Activated CD4-positive, alpha-beta T cell treated with anti-CD3 and anti-CD28 coated beads, Interleukin-2, amount 50 U/mL, for 1 hour (primary cell): ENCODE measurements around the gene HIVEP3.
"Not testable (repeated sequence)": the region's sequence is repeated elsewhere in the genome, so short reads cannot be mapped to it uniquely, and the experiment has no call there.

Source experiments
- DNase-seq: peaks from one replicate; pipeline ENCODE4 v3.0.0-alpha.2; 2020

The HIVEP3 gene

DNA sequence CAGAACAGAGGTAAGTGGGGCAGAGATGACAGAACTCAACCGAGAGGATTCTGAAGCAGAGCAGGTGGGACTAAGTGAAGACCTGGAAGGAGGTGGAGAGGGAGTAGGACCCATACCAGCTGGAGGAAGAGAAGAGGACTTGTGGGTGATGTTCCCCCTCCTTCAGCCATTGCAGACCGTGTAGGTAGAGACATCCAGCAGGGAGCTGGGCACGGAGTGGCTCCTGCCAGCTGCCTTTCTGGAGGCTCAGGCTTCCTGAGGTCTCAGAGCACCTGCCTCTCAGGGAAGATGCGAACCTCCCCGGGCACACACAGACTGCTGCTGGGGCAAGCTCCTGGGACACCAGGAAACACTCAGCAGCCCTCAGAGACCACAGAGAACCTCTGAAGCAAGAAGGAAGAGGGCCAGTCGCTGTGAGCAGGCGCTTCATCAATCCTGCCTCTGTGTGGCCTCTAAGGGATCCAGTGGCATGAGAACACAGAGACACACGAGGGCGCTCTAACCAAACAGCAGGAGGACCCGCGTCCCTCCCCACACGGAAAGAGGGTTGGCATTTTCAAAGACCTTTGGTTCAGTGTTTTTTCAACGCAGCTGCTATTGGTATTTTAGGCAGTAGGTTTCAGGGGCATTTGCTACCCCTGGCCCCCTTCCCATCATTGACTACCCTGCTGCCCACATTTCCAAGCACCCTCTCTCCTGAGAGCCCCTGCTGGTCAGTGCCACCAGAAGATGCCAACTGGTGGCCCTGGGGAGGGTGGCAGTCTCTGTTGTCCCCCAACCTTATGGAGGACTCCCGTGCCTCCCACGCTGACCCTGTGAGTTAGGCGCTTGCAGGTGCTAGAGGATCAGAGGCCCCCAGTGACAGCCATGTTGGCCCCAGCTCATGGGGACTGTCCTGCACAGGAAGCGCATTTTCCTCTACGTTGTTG, 344.7 kb downstream of the HIVEP3 start:
- DNase-seq: peak; percentile 82

DNA sequence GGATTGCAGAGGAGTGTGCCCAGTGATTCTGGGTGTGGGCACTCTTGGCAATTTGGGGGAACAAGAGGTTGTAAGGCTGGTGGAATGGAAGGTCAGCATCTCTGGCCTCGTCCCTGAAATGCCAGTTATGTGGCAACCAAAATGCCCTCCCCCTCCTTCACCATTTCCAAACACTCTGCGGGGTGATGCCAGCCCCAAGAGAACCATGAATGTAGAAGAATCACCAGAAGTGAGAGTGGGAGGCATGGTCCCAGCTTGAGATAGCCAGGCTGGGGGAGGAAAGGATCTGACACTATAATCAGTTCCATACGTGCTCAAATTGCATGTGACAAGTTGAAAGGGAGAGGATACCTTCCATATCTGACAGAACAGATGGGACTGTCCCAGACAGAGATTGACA, 345.5 kb downstream of the HIVEP3 start:
- no peak for DNase-seq

DNA sequence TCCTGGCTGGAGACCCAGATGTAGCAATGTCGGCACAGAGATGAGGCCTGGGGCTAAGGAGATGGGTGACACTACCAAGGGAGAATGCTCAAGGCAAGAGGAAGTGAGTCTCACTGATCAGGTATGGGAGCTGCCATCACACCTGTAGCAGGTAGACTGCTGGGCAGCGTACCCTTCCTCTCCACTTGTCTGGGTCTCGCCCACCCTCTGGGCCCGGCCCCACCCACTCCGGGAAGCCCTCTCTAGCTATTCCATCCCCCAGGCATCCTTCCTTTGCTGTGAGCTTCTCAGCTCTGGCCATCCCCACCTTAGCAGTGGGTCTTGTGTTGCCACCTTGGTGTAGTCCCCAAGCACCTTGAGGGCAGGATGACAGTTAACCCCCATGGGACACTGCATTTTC, 346.5 kb downstream of the HIVEP3 start:
- DNase-seq: no peak

DNA sequence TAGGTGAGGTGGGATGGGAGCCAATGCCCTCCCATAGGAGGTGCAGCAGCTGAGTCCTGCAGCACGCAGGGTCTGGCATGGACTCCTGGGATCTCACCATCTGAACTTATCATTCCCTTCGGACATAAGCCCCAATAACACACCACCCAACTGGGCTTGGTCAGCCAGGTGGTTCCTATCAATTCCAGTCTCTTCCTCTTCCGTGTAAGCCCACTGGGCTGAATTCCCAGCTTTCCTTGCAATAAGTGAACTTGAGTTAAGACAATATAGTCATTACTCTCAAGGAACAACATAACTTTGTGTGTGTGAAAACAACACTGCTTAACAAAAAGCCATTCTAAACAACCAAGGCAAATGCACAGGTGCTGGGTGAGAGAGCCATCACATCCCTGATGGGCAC, 347.7 kb downstream of the HIVEP3 start:
- no peak for DNase-seq

DNA sequence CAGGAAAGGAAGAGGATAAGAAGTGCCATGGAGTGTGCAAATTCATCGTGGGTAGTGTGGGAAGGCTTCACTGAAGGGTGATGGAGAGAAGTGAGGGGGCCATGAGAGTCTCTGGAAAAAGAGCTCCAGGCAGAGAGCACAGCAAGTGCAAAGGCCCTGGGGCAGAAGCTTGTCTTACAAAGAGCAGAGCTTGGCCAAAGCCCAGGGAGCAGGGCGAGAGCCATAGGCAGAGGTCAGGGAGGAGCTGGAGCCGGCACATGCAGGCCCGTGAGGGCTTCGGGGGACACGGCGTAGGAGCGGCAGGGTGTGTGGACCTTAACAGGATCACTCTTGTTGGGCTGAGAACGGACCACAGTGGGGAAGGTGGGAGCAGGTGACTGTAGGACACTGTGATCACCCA, 350.5 kb downstream of the HIVEP3 start:
- no peak for DNase-seq

DNA sequence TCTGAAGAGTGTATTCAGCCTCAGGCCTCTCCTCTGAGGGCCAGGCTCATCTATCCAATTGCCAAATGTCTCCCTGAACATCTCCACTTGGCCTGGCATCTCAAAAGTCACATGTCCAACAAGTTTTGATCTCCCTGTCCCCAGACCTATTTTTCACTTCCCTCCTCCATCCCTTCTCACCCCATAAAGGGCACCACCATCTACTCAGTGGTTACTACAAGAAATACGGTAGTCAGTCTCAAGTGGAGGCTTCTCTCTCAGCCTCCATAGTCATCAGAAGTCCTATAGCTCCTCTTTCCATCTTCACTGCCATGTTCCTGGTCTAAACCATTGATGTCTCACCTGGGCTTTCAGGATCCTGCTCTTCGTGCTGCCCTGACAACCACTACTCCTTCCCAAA, 351.8 kb downstream of the HIVEP3 start:
- DNase-seq: no peak

DNA sequence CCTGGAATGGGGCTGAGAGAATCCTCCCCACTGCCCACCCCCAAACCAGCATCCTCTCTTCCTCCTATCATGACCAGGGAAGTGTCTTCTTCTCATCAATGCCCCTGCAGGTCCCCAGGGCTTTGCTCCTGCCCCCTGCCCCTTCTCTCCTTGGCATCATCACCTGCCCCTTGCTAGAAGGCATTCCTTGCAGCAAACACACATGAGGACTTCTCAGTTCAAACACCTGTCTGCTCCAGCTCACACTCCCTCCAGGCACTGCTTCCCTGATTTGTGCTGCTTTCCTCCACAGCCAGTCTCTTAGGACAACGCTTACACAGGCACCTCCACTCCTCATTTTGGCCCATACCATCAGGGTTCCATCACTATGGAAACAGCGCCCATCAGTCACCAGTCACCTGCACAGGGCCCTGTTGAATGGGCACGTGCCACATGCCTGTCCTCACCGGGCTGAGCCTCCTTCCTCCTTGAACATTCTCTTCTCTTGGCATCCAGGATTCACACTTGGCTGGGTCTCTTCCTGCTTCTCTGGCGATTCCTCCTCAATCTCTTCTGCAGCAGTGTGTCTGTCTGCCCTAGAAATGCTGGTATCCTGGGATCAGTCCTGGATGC, 352.3 kb downstream of the HIVEP3 start:
- no peak for DNase-seq

DNA sequence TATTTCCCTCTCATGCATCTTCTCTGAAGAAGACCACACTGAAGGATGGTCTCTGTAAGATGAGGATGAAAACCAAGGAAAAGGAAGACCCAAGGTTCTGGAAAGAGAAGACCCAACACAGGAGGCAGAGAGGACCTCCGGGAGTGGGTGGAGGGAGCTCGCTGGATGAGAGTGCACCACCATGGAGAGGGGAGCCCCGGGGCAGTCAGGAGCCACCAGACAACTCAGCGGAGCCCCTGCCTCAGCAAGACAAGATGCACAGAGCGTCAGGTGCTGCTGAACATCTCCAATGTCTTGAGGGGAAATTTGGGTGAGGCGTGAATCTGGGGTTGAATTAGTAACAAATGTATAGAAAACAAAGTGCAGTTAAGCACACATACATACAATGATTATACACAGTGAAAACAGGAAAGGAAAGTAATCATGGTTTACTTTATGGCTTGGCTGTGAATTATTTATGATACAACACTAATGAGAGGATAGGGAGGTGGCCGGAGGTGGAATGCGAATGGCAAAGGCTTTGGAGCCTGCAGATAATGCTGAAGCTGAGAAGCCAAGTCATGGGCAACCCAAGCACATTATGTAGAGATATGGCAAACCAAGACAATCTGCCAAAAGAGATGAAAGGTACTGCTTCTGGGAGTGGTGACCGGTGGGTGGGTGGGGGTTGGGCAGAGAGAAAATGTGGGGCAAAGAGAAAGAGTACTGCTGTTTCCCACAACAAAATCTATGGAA, 353.8 kb downstream of the HIVEP3 start:
- DNase-seq: no peak

DNA sequence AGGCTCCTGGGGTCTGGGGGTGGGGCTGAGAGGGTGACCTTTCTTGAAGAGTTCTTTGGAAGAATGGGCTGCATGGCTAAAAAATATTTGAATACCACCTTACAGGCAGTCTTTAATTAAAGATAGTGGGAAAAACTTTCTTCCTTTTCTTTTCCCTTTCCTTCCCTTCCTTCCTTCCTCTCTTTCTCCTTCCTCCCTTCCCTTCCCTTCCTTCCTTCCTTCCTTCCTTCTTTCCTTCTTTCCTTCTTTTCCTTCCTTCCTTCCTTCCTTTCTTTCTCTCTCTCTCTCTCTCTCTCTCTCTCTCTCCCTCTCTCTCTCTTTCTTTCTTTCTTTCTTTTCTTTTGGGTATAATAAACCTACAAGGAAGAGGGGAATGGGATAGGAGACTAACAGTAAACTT, 356.4 kb downstream of the HIVEP3 start:
- DNase-seq: no peak

DNA sequence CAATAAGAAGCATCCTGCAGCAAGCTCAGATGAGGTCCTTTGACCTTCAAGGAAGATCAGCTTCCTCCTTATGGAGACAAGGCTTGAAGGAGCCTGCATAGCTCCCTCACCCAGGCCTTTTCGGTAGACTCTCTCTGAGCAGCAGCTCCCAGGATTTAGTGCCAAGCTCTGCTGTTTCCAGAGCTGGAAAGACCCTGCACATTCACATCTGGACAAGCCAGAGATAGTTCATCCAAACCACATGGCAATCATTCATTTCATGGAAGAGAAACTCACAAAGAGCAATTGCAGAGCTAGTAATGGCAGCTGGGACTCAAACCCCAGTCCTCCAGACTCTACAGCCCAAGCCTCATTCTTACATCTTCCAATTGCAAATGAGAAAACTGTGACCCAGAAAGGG, 357.8 kb downstream of the HIVEP3 start:
- DNase-seq: no peak

DNA sequence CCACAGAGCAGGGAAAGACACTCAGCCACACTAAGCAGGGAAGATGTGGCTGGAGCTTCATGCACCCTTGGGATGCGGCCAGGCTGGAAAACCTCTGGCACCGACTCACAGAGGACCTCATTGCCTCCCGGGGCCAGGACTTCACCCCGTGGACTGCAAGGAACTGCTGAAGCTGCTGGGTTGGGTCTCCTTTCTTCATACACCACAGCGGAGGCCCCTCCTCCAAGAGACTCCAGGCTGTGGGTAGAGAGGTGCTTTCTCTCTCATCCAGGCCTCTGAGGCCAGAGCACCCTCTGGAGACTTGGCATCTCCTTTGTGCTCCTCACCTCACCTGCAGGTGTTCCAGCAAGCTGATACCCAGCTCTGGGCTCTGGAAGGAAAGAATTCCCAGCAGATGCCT, 358.2 kb downstream of the HIVEP3 start:
- DNase-seq: no peak

DNA sequence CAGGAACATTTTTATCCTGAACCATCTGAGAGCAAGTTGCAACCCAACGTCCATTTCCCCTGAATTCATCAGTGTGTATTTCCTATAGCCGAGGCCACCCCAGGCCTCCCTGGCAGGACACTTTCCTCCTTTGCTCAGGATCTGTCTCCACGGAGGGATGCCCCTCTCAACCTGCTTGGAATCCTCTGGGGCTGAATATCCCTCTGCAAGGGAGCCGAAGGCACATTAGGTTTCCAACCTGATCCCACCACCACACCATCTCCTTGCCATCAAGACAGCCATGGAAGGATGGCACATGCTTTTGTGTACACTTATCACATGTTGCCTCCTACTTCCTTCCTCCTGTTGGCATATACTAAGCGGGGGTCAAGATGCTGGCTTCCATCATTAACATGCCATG, 359.4 kb downstream of the HIVEP3 start:
- DNase-seq: no peak

DNA sequence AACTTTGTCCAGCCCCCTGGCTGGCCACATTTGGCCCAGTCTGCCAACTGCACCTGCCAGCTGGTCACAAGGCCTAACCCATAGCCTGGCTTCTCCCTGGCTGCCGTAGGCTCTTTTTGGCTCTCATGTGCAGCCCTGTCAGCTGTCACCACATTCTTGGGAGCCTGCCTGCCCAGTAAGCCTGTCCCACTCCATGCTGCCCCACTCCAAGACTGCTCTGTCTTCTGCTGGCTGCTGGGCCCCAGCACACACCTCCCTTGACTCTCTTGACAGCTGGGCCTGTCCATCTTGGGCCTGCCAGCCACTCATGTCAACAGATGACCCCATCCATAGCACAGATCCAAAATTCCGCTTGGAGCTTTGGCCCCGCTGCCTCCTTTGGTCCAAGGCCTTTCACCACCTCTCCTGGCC, 360.0 kb downstream of the HIVEP3 start:
- no peak for DNase-seq

DNA sequence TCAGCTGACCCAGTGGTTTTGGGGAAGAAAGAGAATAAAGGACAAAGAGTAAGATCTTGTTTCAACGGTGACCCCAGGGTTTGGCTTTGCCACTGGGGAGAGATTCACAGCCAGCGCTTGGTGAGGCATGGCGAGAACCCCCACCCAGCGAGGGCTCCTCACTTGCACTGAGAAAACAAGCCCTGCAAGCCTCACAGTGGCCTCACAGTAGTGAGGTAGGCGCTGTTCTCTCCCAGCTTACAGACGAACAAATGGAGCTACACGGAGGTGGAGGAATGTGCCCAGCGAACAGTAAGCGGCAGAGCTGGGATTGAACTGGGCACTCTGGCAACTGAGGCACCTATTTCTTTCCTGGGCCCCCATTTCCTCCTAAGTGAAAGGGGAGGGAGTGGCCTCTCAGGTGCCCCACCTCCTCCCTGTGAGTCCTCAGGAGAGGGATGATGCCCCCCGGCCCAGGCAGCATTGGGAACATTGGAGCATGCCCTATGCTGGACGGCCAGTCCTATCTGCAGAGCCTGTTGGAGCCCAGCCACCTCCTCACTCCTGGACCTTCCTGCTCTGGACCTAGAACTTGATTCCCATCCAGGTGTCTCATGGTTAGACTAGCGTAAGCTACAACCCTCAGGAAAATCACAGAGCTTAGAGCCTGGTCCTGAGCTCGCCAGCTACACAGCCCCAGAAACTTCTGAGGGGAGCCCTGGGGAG, 360.8 kb downstream of the HIVEP3 start:
- DNase-seq: no peak

DNA sequence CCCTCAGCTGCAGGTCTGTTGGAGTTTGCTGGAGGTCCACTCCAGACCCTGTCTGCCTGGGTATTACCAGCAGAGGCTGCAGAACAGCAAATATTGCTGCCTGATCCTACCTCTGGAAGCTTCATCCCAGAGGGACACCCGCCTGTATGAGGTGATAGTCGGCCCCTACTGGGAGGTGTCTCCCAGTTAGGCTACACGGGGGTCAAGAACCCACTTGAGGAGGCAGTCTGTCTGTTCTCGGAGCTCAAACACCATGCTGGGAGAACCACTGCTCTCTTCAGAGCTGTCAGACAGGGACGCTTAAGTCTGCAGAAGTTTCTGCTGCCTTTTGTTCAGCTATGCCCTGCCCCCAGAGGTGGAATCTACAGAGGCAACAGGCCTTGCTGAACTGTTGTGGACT, 364.0 kb downstream of the HIVEP3 start:
- DNase-seq: not testable (repeated sequence)

DNA sequence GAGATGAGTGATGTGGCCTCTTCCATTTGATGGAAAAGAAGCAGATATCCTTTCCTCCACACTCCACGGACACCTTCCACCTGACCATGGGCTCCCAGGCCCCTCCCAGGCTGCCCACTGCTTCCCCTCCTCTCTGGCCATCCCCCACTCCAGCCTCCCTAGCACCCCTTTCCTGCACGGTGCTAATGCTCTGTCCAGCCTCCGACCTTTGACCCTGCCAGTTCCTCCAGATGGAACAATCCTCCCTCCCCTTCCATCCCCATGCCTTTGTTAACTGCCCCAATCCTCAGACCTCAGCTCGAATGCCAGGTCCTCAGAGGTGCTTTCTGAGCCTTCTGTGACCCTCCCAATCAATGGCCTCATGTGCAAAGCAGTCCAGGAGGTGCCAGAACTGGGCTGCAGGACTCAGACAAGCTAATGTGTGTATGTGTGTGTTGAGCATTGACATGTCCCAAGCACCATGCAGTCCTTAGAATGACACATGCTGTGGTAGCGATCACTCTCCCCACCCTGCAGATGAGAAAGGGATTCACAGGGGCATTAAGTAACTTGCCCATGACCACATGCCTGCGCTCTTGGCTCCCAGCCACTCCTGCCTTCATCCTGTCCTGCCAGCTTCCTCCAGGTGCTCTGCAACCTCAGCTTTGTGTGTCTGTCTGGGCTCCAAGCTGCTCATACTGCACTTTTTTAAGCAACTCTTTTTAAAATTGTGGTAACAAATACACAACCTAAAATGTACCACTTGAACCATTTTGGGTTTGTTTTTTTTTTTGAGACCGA, 370.8 kb downstream of the HIVEP3 start:
- DNase-seq: no peak

DNA sequence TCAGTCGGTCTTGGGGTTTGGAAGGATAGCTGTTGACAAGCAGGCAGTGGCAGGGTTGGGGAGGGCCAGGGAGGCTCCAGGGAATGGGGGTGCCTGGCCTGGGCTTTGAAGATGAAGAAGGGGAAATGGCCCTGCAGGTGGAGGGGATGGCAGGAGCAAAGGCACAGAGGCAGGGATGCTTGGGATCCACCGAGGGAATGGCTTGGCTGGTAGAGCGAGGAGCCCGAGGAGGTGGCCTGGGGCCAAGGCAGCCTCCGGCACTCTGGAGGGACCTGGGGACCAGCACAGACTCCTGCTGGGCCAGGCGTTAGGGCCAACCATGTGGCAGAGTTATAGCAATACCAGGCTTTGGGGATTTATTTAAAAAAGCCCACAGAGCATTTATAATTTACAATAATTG, 371.4 kb downstream of the HIVEP3 start:
- no peak for DNase-seq

DNA sequence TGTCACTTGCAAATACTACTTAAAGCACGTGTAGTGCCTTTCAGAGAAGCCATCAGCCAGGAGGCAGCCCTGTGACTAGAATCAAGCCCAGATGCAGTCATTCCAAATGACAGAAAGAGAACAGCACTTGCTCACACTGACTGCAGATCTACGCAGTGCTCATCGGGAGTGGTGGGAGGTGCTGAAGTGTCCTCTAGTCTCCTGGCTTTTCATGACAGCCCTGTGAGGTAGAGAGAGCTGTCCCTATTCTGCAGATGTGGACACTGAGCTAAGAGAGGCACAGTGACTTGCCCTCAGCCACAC, 371.9 kb downstream of the HIVEP3 start:
- no peak for DNase-seq

DNA sequence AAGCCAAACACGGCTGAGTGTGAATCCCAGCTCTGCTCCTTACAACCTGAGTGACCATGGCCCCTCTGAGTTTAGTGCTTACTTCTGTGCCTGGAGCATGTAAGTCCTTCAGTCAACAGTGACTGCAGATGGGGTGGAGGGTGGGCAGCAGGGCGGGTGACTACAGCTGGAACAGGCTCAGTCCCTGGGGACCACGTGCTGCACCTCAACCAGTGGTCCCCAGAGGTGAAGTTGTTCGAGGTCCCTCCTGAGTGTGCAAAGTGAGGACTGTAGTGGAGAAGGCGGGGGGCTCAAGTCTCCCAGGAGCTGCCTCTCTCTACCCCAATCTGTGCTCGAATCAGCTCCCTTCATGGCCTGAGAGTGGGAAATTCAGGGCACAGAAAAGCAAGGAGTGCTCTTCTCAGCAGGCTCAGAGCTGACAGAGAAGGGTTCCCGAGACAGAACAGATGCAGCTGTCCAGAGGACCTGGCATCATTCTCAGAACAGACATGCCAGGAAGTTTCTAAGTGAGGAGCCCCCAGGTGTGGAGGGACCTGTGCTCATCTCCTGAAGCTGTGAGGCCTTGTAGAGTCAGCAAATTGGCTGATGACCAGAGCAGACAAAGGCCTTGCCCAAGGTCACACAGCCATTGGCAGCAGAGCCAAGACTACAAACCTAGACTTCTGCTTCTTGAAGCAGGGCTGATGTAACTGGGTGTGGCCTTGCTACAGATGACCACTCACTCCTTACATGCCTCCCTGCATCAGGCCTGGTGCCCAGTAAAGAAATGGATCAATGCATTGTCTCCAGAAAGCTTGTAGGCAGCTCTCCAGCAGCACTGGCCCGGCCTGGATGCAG, 372.5 kb downstream of the HIVEP3 start:
- no peak for DNase-seq

DNA sequence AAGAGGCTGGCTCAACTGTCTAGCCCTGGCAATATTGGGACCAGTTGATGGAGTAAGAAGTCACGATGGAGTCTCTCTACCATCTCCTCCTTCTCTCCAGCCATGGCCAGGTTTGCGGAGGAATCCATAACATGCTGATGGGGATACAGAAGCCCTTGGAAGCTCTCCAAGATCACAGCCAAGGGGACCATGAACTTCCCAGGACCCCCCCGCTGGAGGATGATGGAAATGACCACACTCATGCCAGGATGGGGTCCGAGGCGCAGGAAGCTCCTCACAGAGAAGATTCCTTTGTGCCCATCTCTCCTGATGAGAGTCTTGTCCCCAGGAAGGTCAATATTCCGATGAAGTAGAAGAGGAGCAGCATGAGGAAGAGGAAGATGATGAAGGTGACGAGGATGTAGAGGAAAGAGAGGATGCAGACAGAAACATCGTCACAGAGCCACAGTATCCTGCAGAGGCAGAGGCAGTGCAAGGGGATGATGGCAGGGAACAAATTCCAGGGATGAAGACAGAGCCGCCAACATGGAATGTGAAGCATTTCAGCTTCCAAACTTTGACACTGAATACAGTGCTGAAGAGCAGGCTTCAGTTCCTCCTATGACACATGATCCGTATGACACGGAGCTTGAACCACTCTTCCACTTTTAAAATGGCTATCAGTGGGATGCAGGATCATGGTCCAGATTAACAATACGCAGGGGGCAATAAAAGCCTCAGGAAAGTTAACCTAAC, 376.4 kb downstream of the HIVEP3 start:
- DNase-seq: no peak

DNA sequence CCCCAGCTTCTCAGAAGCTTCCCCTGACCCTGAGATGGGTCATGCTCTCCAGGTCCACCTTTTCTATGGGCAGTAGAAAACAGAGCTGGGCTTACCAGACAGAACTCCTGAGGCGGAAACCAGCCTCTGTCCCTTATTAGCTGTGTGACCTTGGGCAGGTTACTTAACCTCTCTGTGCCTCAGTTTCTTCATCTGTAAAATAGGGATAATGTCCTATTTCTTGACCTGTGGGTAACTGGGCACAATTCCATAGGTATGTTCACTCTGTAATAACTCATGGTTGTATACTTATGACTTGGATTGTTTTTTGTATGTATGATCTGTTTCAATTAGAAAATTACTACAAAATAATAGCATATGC, 377.1 kb downstream of the HIVEP3 start:
- DNase-seq: no peak
